H9 (cell line): Measurements from ENCODE around the gene KANSL1. TPM values are rescaled to one million over a fixed set of nuclear protein-coding genes. Genes with fewer than 3 reads are reported as not detected.
"Not testable (repeated sequence)": the region's sequence is repeated elsewhere in the genome, so short reads cannot be mapped to it uniquely, and the experiment has no call there.

Experiments
- DNase-seq: peaks from one replicate; pipeline ENCODE4 v3.0.0-alpha.2; 2017
- H2AFZ ChIP-seq: one replicate; pipeline ENCODE4 v1.6.1; 2013; ENCODE audit warnings: mild to moderate bottlenecking, low read length, control low read depth, moderate library complexity
- H2AK5ac ChIP-seq: 2 replicates; pipeline ENCODE4 v1.6.1; 2013; ENCODE audit warnings: low read length, control low read depth, mixed read lengths; ENCODE audit not compliant: insufficient read length
- H2BK120ac ChIP-seq: one replicate; pipeline ENCODE4 v1.6.1; 2013; ENCODE audit warnings: low read depth, mild to moderate bottlenecking, low read length, control low read depth, inconsistent platforms; ENCODE audit not compliant: poor library complexity, severe bottlenecking
- H2BK12ac ChIP-seq: 2 replicates; pipeline ENCODE4 v1.6.1; 2013; ENCODE audit warnings: low read length, control low read depth, mixed read lengths, low read depth; ENCODE audit not compliant: insufficient read length
- H2BK15ac ChIP-seq: 2 replicates; pipeline ENCODE4 v1.6.1; 2013; ENCODE audit warnings: low read depth, low read length, control low read depth
- H2BK20ac ChIP-seq: one replicate; pipeline ENCODE4 v1.6.1; 2013; ENCODE audit warnings: low read depth, mild to moderate bottlenecking, low read length, control low read depth, inconsistent platforms; ENCODE audit not compliant: poor library complexity, severe bottlenecking
- H2BK5ac ChIP-seq: 2 replicates; pipeline ENCODE4 v1.6.1; 2013; ENCODE audit warnings: low read length, control low read depth, mixed read lengths; ENCODE audit not compliant: insufficient read length
- H3K14ac ChIP-seq: 2 replicates; pipeline ENCODE4 v1.6.1; 2013; ENCODE audit warnings: low read length, control low read depth; ENCODE audit not compliant: insufficient read depth
- H3K18ac ChIP-seq: 2 replicates; pipeline ENCODE4 v1.6.1; 2013; ENCODE audit warnings: low read depth, mild to moderate bottlenecking, mixed read lengths, low read length, control low read depth; ENCODE audit not compliant: insufficient read length
- H3K23ac ChIP-seq: 2 replicates; pipeline ENCODE4 v1.6.1; 2013; ENCODE audit warnings: low read length, control low read depth, mixed read lengths, low read depth; ENCODE audit not compliant: insufficient read length
- H3K23me2 ChIP-seq: 2 replicates; pipeline ENCODE4 v1.6.1; 2013; ENCODE audit warnings: low read depth, mild to moderate bottlenecking, mixed read lengths, low read length, control low read depth; ENCODE audit not compliant: insufficient read length, poor library complexity, severe bottlenecking
- H3K27ac ChIP-seq: 2 replicates; pipeline ENCODE4 v1.5.1; 2013; ENCODE audit warnings: low read length, control low read depth, mixed read lengths, low read depth; ENCODE audit not compliant: insufficient read length
- H3K27me3 ChIP-seq: 2 replicates; pipeline ENCODE4 v1.6.1; 2013; ENCODE audit warnings: low read length, control low read depth, inconsistent platforms; ENCODE audit not compliant: insufficient read depth
- H3K4ac ChIP-seq: 2 replicates; pipeline ENCODE4 v1.6.1; 2013; ENCODE audit warnings: low read depth, mild to moderate bottlenecking, control low read depth, inconsistent platforms, low read length, moderate library complexity
- H3K4me1 ChIP-seq: 2 replicates; pipeline ENCODE4 v1.6.1; 2013; ENCODE audit warnings: low read length, control low read depth, inconsistent platforms; ENCODE audit not compliant: insufficient read depth
- H3K4me2 ChIP-seq: 2 replicates; pipeline ENCODE4 v1.6.1; 2013; ENCODE audit warnings: low read length, control low read depth, mixed read lengths; ENCODE audit not compliant: insufficient read length, insufficient read depth
- H3K56ac ChIP-seq: 2 replicates; pipeline ENCODE4 v1.6.1; 2013; ENCODE audit warnings: low read depth, mild to moderate bottlenecking, mixed read lengths, low read length, control low read depth; ENCODE audit not compliant: insufficient read length
- H3K79me1 ChIP-seq: 2 replicates; pipeline ENCODE4 v1.6.1; 2013; ENCODE audit warnings: low read depth, mild to moderate bottlenecking, moderate library complexity, low read length, control low read depth, inconsistent platforms; ENCODE audit not compliant: insufficient read depth, poor library complexity, severe bottlenecking
- H3K79me2 ChIP-seq: 2 replicates; pipeline ENCODE4 v1.6.1; 2013; ENCODE audit warnings: low read length, control low read depth, inconsistent platforms; ENCODE audit not compliant: insufficient read depth
- H3K9ac ChIP-seq: 2 replicates; pipeline ENCODE4 v1.6.1; 2013; ENCODE audit warnings: low read length, control low read depth, mixed read lengths; ENCODE audit not compliant: insufficient read length; ENCODE audit errors: extremely low read depth
- H3K9me3 ChIP-seq: one replicate; pipeline ENCODE4 v1.6.1; 2013; ENCODE audit warnings: low read depth, low read length, inconsistent platforms; ENCODE audit not compliant: control insufficient read depth
- H3T11ph ChIP-seq: one replicate; pipeline ENCODE4 v1.6.1; 2013; ENCODE audit warnings: mild to moderate bottlenecking, low read length, control low read depth, inconsistent platforms
- H4K20me1 ChIP-seq: one replicate; pipeline ENCODE4 v1.6.1; 2013; ENCODE audit not compliant: control insufficient read depth, insufficient read length, insufficient read depth
- H4K5ac ChIP-seq: 2 replicates; pipeline ENCODE4 v1.6.1; 2013; ENCODE audit warnings: low read depth, mild to moderate bottlenecking, mixed read lengths, low read length, control low read depth; ENCODE audit not compliant: insufficient read length
- H4K8ac ChIP-seq: replicated peaks from 2 replicates; pipeline ENCODE4 v1.6.1; 2013; ENCODE audit warnings: low read length, control low read depth, mixed read lengths, low read depth; ENCODE audit not compliant: insufficient read length
- H4K91ac ChIP-seq: 2 replicates; pipeline ENCODE4 v1.6.1; 2013; ENCODE audit warnings: low read depth, mild to moderate bottlenecking, moderate library complexity, mixed read lengths, low read length, control low read depth; ENCODE audit not compliant: insufficient read length
- H3K27ac Mint-ChIP-seq, 3 experiments: 2 replicates in 2 of 3; 3 replicates in 1 of 3; pipeline ENCODE4 v1.8.0; 2020 to 2021; ENCODE audit warnings: mixed read lengths in 3 of 3, mild to moderate bottlenecking in 1 of 3, moderate library complexity in 1 of 3
- H3K27me3 Mint-ChIP-seq: 2 replicates; pipeline ENCODE4 v1.8.0; 2021; ENCODE audit warnings: low read depth, mild to moderate bottlenecking, moderate library complexity, mixed read lengths
- H3K36me3 Mint-ChIP-seq, 3 experiments: 2 replicates in 2 of 3; 3 replicates in 1 of 3; pipeline ENCODE4 v1.8.0; 2020 to 2021; ENCODE audit warnings: low read depth in 3 of 3, mixed read lengths in 3 of 3; ENCODE audit not compliant: insufficient read depth in 1 of 3
- H3K4me1 Mint-ChIP-seq, 2 experiments: 2 replicates each; pipeline ENCODE4 v1.8.0; 2020; ENCODE audit warnings: mixed read lengths in 2 of 2
- H3K4me3 Mint-ChIP-seq, 2 experiments: 2 replicates in 1 of 2; 3 replicates in 1 of 2; pipeline ENCODE4 v1.8.0; 2020 to 2021; ENCODE audit warnings: mild to moderate bottlenecking in 2 of 2, mixed read lengths in 2 of 2, moderate library complexity in 1 of 2
- H3K9me3 Mint-ChIP-seq, 2 experiments: 2 replicates in 1 of 2; 3 replicates in 1 of 2; pipeline ENCODE4 v1.8.0; 2020; ENCODE audit warnings: mild to moderate bottlenecking in 2 of 2, mixed read lengths in 2 of 2, moderate library complexity in 1 of 2
- CTCF ChIP-seq: fragments of 200-600 bp; sonication (generic); conservative IDR thresholded peaks from 3 replicates; pipeline ENCODE4 v1.8.0; 2021; ENCODE audit warnings: antibody characterized with exemption, mild to moderate bottlenecking
- WGBS: extraction: QIAGEN DNeasy Blood & Tissue Kit; methylation state at CpG from one replicate; pipeline ENCODE4 v1.1.7; 2013; ENCODE audit warnings: missing lambda C conversion rate, low lambda C conversion rate, mixed read lengths; ENCODE audit not compliant: insufficient read length; ENCODE audit errors: extremely low coverage; 5-methylcytosine and 5-hydroxymethylcytosine counted together
- total RNA-seq: library from RNA; stranded (reverse); gene quantifications from 2 replicates; pipeline ENCODE4 v1.2.1, GENCODE V29; 2021

The KANSL1 gene
- total RNA-seq, 1 experiment from 2014 or later, result 114 TPM

GRCh38 chr17:46186827-46187235, 6.4 kb downstream of the KANSL1 start:
- not testable (repeated sequence) for H3K18ac ChIP-seq, H4K5ac ChIP-seq, H4K91ac ChIP-seq, H3K79me1 ChIP-seq, H2BK20ac ChIP-seq, H2BK12ac ChIP-seq, H3K4me1 ChIP-seq, H3K23me2 ChIP-seq, H3K27ac ChIP-seq, H3K56ac ChIP-seq, H2BK120ac ChIP-seq, H3K9me3 ChIP-seq, H3K27me3 ChIP-seq, H3K23ac ChIP-seq, H3K27me3 Mint-ChIP-seq, H3K4ac ChIP-seq, H3K4me3 Mint-ChIP-seq, H2AK5ac ChIP-seq, H4K20me1 ChIP-seq, H3K36me3 Mint-ChIP-seq, H3K14ac ChIP-seq, H2BK15ac ChIP-seq, H4K8ac ChIP-seq, H2BK5ac ChIP-seq, H3K9me3 Mint-ChIP-seq, H3K4me2 ChIP-seq, H2AFZ ChIP-seq, H3T11ph ChIP-seq, H3K9ac ChIP-seq
- Mint-ChIP-seq H3K27ac (peak overlapping the region; percentile 10 to 40 (median 16); a peak in 3 of 7 replicates), H3K4me1 (peaks cover 79 to 89% of the 10 kb centered on the region in 2 experiments)
- no CpG with 5 or more reads among the region's 3 CpGs for WGBS
- peak; percentile 57 for DNase-seq
- peaks cover 92% of the 10 kb centered on the region for H3K79me2 ChIP-seq
- peak; percentile 64 for TF ChIP-seq CTCF
